Urinary bladder (tissue), 4 donors: Measurements from ENCODE around the gene COL10A1. TPM values are rescaled to one million over a fixed set of nuclear protein-coding genes. Genes with fewer than 3 reads are reported as not detected.

ENCODE experiments used
- DNase-seq: peaks from one replicate; pipeline ENCODE4 v3.0.0-alpha.2; 2015; ENCODE audit errors: extremely low spot score
- H3K27ac ChIP-seq: one replicate; pipeline ENCODE4 v1.5.1; 2013; ENCODE audit warnings: low read depth, mild to moderate bottlenecking, moderate library complexity
- H3K36me3 ChIP-seq: one replicate; pipeline ENCODE4 v1.6.1; 2013; ENCODE audit warnings: mild to moderate bottlenecking, moderate library complexity; ENCODE audit not compliant: insufficient read depth
- H3K4me1 ChIP-seq: one replicate; pipeline ENCODE4 v1.6.1; 2013; ENCODE audit warnings: mild to moderate bottlenecking, moderate library complexity; ENCODE audit not compliant: insufficient read depth
- H3K4me3 ChIP-seq: one replicate; pipeline ENCODE4 v1.5.1; 2013; ENCODE audit warnings: low read depth, low read length
- WGBS: extraction: QIAGEN DNeasy Blood & Tissue Kit; methylation state at CpG from one replicate; pipeline ENCODE4 v1.1.7; 2013; 5-methylcytosine and 5-hydroxymethylcytosine counted together
- polyA plus RNA-seq: library from polyadenylated mRNA; stranded (reverse); fragments of 200-250 nt; gene quantifications from one replicate; pipeline ENCODE4 v1.2.3, GENCODE V29; 2013
- total RNA-seq: library from RNA; depleted of rRNA; stranded (reverse); fragments of >200 nt; gene quantifications from one replicate; pipeline ENCODE4 v1.2.3, GENCODE V29; 2014
- donor health status: healthy with polysubstance abuse.
- donor health status: healthy.

The COL10A1 gene
- total RNA-seq (0.79 TPM), polyA plus RNA-seq (not detected)

DNA sequence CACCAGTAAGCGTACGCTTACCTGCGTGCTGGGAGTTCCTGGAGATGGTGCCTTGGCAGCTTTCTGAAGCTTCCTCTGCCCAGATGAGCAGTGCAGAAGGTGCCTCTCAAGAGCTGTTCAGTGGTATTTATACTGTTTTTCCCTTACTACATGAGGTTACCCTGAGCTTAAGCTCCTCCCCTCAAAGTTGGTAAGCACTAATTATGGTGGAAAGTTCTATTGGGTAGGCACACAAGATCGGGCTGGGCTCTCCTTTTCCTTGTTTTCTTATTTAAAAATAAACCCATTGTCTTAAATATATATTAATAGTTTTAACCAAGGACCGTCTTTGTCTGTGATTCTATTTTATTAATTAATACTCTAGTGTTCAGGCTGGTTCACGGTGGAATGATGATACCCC is at the start of gene COL10A1:
COL10A1 (minus strand) TSS at position 101 of the 400 bp plus-strand sequence. CDS start 640 bp downstream, outside the sequence.
- Histone ChIP-seq H3K27ac (no peak within 1 kb of the TSS), H3K4me3 (no peak within 1 kb of the TSS), H3K36me3 (no peaks in the 10 kb centered on the region), H3K4me1 (no peaks in the 10 kb centered on the region)
- WGBS, result 97% methylated on average over 6 of the region's 6 CpGs
- no peak for DNase-seq

DNA sequence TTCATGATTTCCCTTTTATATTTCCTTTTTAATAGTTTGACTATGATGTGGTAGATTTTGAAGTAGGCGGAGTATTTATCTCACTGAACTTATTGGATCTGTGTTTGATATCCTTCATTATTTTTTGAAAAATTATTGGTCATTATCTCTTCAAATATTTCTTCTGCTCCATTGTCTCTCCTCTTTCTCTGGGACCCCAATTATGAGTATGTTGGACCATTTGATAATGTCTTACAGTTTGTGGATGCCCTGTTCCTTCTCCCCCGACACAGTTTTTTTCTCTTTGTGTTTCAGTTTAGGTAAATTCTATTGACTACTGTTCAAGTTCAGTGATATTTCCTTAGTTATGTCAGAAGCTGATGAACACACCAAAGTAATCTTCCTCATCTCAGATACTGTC is 49.4 kb upstream of the COL10A1 start:
- H3K4me3 ChIP-seq, result no peak overlapping the region
- 97% methylated on average over 2 of the region's 2 CpGs for WGBS
- H3K4me1 ChIP-seq, result no peaks in the 10 kb centered on the region
- DNase-seq, result no peak
- peaks cover 1% of the 10 kb centered on the region for H3K36me3 ChIP-seq
- no peak overlapping the region for H3K27ac ChIP-seq

DNA sequence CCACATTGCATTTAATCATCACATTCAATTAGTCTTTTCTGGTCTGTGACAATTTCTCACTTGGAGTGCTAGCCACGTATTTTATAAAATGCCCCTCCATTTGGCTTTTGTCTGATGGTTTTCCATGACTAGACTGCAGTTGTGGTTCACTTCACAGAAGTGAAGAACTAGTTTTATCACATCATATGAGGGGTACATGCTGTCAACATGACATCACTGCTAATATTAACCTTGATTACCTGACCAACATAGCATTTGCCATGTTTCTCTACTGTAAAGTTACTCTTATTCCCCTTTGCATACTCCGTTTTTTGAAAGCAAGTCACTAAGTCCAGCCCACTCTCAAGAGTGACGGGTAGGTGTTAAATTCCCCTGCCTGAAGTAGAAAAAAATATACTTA is 48.0 kb upstream of the COL10A1 start:
- no peaks in the 10 kb centered on the region for H3K4me1 ChIP-seq
- peaks cover 1% of the 10 kb centered on the region for H3K36me3 ChIP-seq
- H3K27ac ChIP-seq, result no peak overlapping the region
- no peak for DNase-seq
- no peak overlapping the region for H3K4me3 ChIP-seq
- WGBS, result 64% methylated on average over 3 of the region's 3 CpGs

DNA sequence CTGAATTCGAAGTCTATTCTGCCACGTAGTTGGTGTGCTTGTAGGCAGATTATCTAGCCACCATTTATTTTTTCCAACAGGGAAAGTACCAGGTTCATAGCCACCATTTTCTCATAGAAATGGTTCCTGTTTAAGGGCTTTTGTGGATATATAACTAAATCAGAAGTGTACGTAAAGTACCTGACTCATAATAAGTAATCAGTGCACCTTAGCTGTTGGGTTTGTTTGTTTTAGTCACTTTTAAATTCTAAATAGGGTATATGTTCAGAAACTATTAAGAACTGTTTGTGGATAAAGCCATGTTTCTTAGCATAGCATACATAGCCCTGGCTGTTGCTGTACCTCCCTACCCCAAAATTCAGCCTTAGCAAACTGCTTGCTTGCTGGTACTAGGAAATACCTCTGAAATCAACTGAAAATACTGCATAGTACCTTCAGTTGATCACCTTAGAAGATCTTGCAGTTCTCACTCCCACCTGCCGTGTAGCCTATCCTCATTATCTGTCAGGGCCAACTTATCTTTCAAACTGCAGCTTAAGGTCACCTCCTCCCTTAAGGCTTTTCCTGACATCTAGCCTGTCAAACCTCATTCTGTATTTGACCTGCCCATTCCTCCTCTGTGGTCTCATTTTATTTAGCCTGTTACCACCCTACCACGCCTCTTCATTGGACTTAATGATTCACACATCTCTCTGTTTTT is 44.6 kb upstream of the COL10A1 start:
- no peak for DNase-seq
- Histone ChIP-seq H3K27ac (no peak overlapping the region), H3K36me3 (peaks cover 1% of the 10 kb centered on the region), H3K4me3 (no peak overlapping the region), H3K4me1 (no peaks in the 10 kb centered on the region)
- 95% methylated on average over 5 of the region's 5 CpGs for WGBS

DNA sequence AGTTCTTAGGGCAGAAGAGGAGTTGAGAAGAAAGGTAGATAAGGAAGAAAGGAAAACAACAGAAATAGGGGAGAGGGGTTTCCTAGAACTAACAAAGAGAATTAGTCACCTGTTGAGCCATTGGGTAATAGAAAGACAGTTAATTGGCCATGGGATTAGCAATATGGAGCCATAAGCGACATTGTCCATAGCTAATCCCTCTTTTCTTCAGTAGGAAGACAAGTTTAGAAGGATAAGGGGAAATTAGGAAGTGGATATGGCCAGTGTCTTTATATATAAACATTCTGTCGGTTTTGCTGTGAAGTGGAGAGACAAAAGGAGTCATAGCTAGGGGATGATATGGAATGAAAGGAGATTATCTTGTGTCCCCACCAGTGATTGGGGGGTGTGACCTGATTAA is 43.9 kb upstream of the COL10A1 start:
- Histone ChIP-seq H3K4me3 (no peak overlapping the region), H3K4me1 (no peaks in the 10 kb centered on the region), H3K36me3 (peaks cover 1% of the 10 kb centered on the region), H3K27ac (no peak overlapping the region)
- 89% methylated on average over 2 of the region's 2 CpGs for WGBS
- no peak for DNase-seq

DNA sequence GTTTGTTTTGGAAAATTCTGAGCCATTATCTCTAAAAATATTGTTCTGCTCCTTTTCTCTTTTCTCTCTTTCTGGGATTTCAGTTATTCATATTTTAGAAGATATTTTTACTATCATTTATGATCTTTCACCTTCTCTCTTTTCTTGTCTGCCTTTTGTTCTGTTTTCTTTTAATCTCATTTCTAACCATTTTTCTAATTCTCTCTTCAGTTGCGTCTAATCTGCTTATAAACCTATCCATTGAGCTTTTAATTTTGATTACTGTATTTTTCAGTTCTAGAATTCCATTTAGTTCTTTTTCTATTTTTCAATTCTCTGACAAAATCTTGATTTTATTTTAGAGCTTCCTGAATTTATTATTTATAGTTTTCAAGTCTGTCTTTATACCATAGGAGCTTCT is 42.2 kb upstream of the COL10A1 start:
- Histone ChIP-seq H3K27ac (no peak overlapping the region), H3K4me3 (no peak overlapping the region), H3K4me1 (no peaks in the 10 kb centered on the region), H3K36me3 (no peaks in the 10 kb centered on the region)
- DNase-seq, result no peak
- WGBS, result 99% methylated on average over 1 of the region's 1 CpG

DNA sequence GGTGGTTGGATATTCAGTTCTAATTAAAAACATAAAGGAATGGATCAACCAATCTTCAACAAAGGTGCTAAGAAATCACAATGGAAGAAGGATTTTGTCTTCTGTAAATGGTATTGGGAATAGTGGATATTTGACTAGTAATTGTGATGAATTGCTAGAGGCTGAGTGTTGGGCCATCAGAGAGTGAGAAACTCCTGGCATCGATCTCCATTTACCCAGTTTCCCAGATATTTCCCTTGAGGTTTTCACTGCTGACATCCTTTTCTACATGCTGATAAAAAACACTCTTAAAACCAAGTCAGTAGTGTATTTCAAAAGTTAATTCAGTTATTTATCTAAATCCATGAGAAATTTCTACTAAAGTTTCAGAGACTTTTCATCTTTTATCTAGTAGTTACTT is 40.4 kb upstream of the COL10A1 start:
- DNase-seq, result no peak
- Histone ChIP-seq H3K4me1 (no peaks in the 10 kb centered on the region), H3K4me3 (no peak overlapping the region), H3K36me3 (no peaks in the 10 kb centered on the region), H3K27ac (no peak overlapping the region)
- WGBS, result 80% methylated on average over 1 of the region's 1 CpG

DNA sequence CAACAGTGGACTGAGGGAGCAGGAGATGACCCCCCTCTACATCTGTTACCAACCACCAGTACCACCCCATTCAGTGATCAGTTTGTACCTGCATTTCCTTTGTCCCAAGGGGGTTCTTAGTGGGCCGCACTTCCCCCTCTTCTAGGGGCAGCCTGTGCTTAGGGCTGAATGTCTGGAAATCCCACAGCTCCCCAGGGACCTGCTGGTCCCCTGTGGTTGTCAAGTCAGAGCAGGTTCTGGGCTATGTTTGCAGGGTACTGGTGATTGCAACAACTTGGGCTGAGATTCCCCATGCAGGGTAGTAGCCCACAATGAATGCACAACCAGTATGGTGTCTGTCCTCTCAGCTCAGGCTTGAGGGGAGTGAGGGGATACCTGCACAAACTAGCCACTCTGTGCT is 39.7 kb upstream of the COL10A1 start:
- no peaks in the 10 kb centered on the region for H3K4me1 ChIP-seq
- H3K36me3 ChIP-seq, result no peaks in the 10 kb centered on the region
- no peak for DNase-seq
- 100% methylated on average over 1 of the region's 1 CpG for WGBS
- no peak overlapping the region for H3K4me3 ChIP-seq
- H3K27ac ChIP-seq, result no peak overlapping the region

DNA sequence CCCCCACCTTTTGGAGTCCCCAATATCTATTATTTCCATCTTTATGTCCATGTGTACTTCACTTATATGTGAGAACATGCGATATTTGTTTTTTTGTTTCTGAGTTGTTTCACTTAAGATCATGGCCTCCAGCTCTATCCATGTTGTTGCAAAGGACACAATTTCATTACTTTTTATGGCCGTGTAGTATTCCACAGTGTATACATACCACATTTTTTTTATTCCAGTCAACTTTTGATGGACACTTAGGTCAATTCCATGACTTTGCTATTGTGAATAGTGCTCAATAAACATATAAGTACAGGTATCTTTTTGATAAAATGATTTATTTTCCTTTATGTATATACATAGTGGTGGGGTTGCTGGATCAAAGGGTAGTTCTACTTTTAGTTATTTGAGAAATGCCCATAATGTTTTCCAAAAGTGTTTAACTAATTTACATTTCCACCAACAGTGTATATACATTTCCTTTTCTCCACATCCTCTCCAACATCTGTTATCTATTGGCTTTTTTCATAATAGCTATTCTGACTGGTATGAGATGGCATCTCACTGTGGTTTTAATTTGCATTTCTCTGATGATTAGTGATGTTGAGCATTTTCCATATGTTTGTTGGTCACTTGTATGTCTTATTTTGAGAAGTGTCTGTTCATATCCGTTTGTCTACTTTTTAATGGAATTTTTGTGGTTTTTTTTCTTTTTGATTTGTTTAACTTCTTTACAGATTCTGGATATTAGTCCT is 34.0 kb upstream of the COL10A1 start:
- H3K27ac ChIP-seq, result no peak overlapping the region
- peaks cover 3% of the 10 kb centered on the region for H3K36me3 ChIP-seq
- H3K4me1 ChIP-seq, result peaks cover 2% of the 10 kb centered on the region
- H3K4me3 ChIP-seq, result no peak overlapping the region
- DNase-seq, result no peak
- 92% methylated on average over 3 of the region's 3 CpGs for WGBS

DNA sequence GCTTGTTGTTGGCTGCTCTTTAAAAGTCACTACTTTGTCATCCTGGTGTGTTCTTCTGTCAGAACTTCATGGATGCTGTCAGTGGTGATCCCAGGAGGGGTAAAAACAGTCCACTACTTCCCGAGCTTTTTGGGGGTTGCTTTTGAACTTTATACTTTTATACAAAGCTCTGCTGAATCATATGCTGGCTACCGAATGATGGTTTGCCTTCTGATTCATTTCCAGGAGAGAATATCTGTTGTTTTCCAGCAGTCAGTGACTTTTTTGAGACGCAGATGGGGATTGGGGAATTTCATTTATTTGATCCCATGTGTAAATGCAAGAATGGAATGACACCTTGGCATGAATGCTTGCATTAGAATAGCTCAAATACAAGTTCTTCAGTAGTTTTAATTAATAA is 32.7 kb upstream of the COL10A1 start:
- no peak for DNase-seq
- Histone ChIP-seq H3K4me1 (peaks cover 2% of the 10 kb centered on the region), H3K27ac (no peak overlapping the region), H3K4me3 (no peak overlapping the region), H3K36me3 (peaks cover 3% of the 10 kb centered on the region)
- 43% methylated on average over 3 of the region's 3 CpGs for WGBS

DNA sequence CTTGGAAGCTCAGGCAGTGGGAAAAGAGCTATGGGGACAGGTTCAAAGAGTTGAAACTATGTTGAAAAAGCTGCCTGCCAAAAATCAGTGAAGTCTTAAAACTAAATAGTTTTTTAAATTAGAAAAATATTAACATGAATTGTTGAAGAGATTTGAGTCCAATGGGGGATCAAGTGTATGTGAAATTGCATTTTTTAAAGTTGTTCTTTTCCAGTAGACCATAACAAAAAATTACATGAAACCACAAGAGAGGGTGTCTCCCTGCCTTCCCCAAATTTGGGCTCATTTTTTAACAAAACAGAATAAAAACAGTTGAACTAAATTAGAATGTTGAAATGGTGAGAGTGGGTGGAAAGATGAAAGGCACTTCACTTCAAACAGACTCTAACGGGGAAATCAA is 31.5 kb upstream of the COL10A1 start:
- no peak overlapping the region for H3K27ac ChIP-seq
- H3K36me3 ChIP-seq, result peaks cover 3% of the 10 kb centered on the region
- no peak for DNase-seq
- no peak overlapping the region for H3K4me3 ChIP-seq
- peaks cover 2% of the 10 kb centered on the region for H3K4me1 ChIP-seq
- WGBS, result 87% methylated on average over 1 of the region's 1 CpG

DNA sequence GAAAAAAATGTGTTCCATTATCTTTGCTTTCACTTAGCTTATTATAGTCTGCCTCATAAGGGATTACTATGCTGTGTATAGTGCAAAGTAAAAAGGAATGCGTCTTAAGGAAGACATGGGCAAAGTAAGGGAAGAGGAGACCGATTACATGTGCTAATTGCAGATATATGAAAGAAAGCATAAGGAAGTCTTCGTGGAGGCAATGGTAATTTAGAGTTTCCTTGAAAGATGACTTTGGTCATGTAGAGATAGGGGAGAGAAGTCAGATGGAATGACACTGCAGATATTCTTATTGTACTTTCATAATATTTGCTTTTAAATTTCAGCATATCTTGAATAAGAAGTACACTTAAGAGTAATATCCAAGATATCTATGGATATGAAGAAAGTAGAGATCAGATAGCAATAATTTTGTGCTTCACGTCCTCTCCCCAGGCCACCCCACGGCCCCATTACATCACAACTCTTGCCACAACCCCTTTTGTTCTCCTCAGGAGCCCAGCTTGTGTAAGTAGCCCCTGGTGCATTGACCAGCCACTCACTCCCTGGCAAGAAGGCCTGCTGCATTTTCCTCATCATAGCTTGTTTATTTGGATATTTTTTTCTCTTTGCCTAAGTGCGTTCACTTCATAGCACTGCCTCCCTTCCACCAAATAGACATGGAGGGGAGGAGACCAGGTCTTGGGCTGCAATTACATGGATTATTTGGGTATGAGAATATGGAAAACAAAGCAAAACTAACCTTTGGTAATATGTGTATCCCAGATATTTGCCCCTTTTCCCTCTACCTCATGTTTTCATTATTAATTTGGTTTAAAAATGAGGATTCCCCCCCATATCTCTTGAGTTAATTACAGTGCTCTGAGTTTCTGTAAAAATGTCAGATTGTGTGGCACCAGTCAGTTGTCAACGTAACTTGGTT is 30.7 kb upstream of the COL10A1 start:
- no peak for DNase-seq
- Histone ChIP-seq H3K4me1 (peaks cover 2% of the 10 kb centered on the region), H3K4me3 (no peak overlapping the region), H3K36me3 (peaks cover 3% of the 10 kb centered on the region), H3K27ac (no peak overlapping the region)
- 82% methylated on average over 7 of the region's 7 CpGs for WGBS

DNA sequence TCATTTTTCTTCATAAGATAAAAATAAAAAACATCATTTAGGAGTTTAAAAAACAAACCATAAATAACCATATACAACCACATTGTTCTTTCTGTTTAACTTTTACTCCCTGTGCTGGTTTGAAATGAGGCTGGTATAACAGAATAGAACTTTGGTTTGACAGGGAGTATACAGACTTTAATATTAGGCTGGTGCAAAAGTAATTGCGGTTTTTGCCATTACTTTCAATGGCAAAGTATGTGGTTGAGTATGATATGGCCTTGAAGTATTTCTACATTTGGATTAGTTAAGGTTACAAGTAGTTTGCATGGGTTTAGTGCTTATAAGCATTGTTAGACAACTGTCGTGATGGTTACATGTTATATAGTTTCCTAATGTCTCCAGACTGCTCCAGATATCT is 29.0 kb upstream of the COL10A1 start:
- no peak for DNase-seq
- 96% methylated on average over 2 of the region's 2 CpGs for WGBS
- Histone ChIP-seq H3K4me3 (no peak overlapping the region), H3K4me1 (peaks cover 2% of the 10 kb centered on the region), H3K27ac (no peak overlapping the region), H3K36me3 (peaks cover 3% of the 10 kb centered on the region)
